NCI-H1092 (cell line): Measurements from ENCODE around the gene MSRB2.
"Not testable (repeated sequence)": the region's sequence is repeated elsewhere in the genome, so short reads cannot be mapped to it uniquely, and the experiment has no call there.

ENCODE experiments used
- DNase-seq: peaks from one replicate; lab custom pipeline; 2025; lab: John Stamatoyannopoulos, UW

MSRB2 gene

DNA sequence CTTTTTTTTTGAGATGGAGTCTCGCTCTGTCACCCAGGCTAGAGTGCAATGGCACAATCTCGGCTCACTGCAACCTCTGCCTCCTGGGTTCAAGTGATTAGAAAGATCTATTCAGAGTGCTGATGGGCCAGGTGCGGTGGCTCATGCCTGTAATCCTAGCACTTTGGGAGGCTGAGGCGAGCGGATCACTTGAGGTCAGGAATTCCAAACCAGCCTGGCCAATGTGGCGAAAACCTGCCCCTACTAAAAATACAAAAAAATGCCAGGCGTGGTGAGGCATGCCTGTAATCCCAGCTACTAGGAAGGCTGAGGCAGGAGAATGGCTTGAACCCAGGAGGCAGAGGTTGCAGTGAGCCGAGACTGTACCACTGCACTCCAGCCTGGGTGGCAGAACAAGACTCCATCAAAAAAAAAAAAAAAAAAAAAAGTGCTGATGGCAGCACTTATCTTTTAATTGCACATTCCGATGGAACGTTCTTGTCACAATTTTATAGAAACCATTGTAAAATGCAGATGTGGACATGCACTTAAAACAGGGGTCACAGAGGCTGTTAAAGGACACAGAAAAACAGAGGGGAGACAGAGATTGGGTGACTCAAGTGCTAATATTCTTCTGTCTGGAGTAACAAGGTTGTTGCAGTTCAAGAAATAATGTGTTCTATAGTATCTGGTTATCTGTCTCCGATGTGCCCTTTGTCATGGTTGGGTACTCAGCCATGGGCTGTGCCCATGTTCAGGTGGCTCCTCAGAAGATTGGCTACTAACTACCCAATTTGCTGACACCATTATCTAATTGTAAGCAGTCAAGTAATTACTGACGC, 25.1 kb upstream of the MSRB2 start:
- DNase-seq = not testable (repeated sequence)

- DNase-seq = peak; percentile 59
Observed at GRCh38 chr10:23070913-23071218, 24.5 kb upstream of the MSRB2 start.

DNA sequence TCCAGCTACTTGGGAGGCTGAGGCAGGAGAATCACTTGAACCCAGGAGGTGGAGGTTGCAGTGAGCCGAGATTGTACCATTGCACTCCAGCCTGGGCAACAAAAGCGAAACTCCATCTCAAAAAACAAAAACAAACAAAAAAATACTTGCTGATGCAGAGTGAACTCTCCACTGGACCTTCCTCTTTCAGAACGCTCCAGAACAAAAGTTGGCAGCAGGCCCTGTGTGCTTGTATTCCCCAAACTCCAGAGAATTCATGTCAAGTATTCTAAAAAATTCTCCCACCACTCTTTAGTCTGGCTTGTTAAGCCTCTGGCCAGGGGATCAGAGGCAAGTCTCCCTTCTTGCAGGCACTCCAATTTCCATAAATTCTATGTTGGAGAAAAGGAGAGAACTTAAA, 22.8 kb upstream of the MSRB2 start:
- not testable (repeated sequence) for DNase-seq

- DNase-seq = no peak
Observed at GRCh38 chr10:23073527-23073926, 21.9 kb upstream of the MSRB2 start.

DNA sequence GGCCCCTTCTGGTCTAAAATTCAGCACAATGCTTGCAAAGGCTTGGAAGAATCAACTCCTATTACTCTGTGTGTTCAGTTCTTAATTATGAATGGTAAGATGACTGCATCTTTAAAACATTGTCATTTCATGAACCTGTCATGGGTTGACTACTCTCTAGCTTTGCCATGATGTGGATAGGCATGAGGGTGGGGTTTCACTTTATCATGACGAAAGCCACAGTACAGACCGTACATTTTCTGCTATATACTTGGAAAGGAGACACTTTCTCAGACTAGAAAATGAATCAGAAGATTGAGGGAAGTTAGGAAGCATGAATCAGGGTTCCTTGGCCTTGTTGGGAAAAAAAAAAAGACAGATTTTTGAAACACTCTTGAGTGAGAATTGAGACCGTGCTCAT, 19.7 kb upstream of the MSRB2 start:
- DNase-seq = no peak

DNA sequence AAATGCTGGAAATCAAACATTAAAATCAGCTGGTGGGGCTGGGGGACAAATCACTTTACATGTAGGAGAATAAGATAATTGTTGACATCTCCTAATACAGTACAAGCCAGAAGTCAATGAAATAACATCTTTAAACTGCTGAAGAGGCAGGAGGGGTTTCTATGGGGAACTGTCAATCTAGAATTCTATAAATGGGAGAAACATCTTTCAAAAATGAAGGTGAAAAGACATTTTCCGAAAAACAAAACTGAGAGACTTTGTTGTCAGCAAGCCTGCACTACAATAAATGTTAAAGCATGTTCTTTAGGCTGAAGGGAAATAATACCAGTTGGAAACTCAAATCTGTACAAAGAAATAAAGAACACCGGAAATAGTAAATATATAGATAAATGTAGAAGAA, 17.3 kb upstream of the MSRB2 start:
- no peak for DNase-seq

- no peak for DNase-seq
Observed at GRCh38 chr10:23079700-23080099, 15.7 kb upstream of the MSRB2 start.

DNA sequence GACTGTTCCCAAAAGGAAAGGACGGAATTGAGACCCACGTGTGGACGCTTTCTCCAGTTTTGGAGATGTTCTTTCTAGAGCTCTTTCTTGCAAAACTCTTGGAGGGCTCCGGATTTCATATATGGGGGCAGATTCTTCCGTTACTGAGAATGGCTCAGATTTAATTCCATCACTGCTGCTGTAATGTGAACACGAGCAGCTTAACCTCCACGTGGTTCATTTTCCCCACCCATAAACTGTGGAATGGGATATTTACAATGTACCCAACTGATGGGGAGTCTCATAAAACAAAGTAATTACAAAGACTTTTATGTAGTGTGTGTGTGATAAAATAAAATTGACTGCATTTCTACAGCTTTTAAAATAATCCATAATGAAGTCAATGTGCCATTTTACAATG, 15.1 kb upstream of the MSRB2 start:
- DNase-seq = no peak

DNA sequence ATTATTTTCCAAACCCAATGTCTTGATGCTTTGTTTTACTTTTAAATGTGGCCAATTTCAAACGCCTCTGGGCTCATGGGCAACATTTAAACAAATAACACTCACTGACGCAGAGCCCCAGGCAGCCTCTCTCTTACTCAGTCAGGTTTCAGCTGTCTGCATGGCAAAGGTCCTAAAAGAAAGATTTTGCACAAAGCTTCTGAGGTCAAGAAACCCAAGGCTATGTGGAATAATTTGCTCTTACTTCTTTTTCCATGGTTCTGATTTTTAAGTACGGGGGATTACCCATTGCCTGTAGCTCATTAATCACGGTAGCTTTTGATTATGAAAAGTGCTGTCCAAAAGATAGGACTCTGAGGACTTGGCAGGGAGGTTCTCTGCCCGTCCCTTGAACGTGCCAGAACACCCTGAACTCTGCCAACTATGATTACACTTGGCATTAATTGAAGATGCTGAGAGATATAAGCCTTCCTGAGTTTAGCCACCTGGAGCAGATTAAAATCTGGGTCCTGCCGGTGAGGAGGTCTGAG, 14.1 kb upstream of the MSRB2 start:
- DNase-seq = no peak

- no peak for DNase-seq
Observed at GRCh38 chr10:23081891-23082290, 13.5 kb upstream of the MSRB2 start.

GRCh38 chr10:23088609-23089008, 6.8 kb upstream of the MSRB2 start:
- DNase-seq = no peak

GRCh38 chr10:23094786-23095403, 484 bp upstream of the MSRB2 start:
- DNase-seq = no peak

- DNase-seq = no peak
Observed at GRCh38 chr10:23095966-23096801, 805 bp downstream of the MSRB2 start.

GRCh38 chr10:23096802-23097549, 1.6 kb downstream of the MSRB2 start:
- DNase-seq = no peak

DNA sequence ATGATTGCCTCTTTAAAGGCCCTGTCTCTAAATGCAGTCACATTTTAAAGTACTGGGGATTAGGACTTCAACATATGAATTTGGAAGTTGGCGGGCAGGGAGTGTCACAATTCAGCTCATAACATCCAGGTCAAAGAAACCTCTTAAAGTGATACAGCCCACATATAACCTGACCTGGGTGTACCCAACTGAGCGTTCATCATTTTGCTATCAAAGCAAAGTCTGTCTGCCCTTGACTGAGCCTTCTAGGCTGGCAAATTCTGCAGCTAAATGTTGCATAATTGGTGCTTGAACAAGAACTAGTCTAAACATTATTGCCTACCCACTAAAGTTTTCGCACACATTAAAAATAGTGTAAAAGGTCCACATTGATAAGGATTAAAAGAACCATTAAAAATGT, 3.7 kb downstream of the MSRB2 start:
- no peak for DNase-seq

- no peak for DNase-seq
Observed at GRCh38 chr10:23099816-23100215, 4.4 kb downstream of the MSRB2 start.

- DNase-seq = no peak
Observed at GRCh38 chr10:23100331-23101030, 5.1 kb downstream of the MSRB2 start.

DNA sequence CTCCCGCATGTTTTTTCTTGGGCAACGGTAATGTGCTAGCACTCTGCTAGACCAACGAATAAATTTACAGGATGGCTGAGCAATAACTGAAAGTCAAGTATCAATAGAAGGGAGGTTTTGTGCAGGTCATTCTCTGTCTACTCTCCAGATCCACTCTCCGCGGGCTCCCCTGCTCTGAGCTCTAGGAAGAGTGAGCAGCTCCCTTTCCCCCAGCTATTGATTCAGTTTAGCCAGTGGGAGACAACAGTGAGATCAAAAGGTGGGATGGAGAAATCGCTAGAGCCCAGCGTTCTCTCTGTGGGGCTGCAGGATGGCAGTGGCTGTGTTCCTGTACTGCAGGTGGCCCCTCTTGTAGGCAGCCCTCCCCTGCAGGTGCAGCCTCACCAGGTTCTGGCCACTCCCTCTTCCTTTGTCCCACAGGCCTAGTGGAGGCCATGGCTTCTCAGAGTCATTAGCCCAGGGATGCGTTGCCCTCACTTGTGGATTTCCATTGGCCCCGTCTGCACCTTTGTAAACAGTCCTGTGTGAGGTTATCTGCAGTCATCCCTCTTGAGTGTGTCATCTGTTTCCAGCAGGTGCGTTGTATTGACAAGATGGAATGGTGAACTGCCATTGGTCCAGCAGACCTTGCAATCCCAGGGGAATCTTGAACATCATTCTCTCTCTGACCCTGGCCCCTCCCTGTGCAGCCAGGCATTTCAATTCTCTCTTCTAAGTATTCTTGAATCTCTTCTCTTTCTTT, 11.1 kb downstream of the MSRB2 start:
- DNase-seq = no peak

GRCh38 chr10:23110722-23111516, 15.5 kb downstream of the MSRB2 start:
- no peak for DNase-seq
